Measurements from ENCODE around the gene LPP. TPM values are rescaled to one million over a fixed set of nuclear protein-coding genes. Genes with fewer than 3 reads are reported as not detected.
"Not testable (repeated sequence)": the region's sequence is repeated elsewhere in the genome, so short reads cannot be mapped to it uniquely, and the experiment has no call there.

Gene LPP
- total RNA-seq, 4 donors from 2014 or later, result 45.9 to 81.1 (median 63.0) TPM

DNA sequence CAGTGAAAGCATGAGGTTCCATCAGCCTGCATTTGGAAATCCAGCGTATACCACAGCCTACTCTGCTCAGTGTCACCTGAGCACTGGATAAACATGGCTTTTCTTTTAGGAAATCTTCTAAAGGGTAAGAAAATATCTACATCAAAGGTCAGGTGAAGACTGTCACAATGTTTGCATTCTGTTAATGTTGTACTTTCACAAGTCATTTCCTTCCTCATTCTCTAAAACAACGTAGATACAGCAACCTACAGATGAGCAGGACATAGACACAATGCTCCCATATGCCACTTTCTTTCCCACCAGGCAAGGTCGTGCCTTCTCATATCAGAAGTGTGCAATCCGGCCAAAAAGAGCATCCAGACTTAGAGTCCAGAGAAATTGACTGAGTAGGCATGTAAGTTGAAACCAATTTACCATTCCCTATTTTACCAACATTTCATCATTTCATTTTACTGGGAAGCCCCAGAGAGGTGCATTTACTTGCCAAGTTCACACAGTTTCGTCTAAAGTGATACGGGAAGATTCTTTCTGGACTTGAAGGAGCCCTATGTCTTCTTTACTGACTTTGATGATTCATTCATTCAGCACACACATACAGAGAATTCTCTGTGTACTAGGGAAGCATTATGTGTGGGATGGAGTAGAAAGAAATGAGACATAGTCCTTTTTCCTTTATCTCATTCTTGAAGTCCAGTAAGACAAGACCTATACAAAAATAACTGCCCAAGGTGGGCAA lies 30.6 kb upstream of the LPP start:
- DNase-seq (ENCODE audit: low spot score in 2 of 2), result no peak
- no peak overlapping the region for H3K4me3 ChIP-seq (ENCODE audit: low read depth, poor library complexity, severe bottlenecking)
- WGBS, 2 donors, result 82 to 84% methylated on average over 6 of the region's 6 CpGs
- TF ChIP-seq, protein P1, sequence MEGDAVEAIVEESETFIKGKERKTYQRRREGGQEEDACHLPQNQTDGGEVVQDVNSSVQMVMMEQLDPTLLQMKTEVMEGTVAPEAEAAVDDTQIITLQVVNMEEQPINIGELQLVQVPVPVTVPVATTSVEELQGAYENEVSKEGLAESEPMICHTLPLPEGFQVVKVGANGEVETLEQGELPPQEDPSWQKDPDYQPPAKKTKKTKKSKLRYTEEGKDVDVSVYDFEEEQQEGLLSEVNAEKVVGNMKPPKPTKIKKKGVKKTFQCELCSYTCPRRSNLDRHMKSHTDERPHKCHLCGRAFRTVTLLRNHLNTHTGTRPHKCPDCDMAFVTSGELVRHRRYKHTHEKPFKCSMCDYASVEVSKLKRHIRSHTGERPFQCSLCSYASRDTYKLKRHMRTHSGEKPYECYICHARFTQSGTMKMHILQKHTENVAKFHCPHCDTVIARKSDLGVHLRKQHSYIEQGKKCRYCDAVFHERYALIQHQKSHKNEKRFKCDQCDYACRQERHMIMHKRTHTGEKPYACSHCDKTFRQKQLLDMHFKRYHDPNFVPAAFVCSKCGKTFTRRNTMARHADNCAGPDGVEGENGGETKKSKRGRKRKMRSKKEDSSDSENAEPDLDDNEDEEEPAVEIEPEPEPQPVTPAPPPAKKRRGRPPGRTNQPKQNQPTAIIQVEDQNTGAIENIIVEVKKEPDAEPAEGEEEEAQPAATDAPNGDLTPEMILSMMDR (IDR thresholded peaks at IDR 0.05), result no peak
- no peak for TF ChIP-seq POLR2A (IDR thresholded peaks at IDR 0.05)
- intact Hi-C loops (cut with DNase I; ENCODE audit: low total_unique reads), result no loop called here

DNA sequence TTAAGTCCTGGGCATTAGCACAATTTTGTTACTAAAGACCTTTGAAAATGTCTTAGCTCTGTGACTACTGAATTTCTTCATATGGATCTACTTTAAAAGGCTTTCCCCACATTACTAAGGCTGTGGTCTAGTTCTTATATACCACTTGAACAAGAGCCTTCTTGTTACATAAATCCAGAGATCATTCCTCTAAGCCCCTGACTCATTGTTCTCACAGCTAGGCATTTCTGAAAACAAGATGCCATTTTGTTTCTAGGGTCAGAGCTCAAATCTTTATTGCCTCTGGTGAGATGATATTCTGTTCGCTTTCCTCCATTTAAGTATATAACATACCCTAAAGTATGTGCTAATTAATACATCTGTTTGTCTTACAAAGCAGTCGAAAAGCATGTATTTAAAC lies 29.8 kb upstream of the LPP start:
- DNase-seq (ENCODE audit: low spot score in 2 of 2), result no peak
- intact Hi-C loops (cut with DNase I; ENCODE audit: low total_unique reads), result no loop called here
- TF ChIP-seq, protein P1 (IDR thresholded peaks at IDR 0.05), result no peak
- no peak for TF ChIP-seq POLR2A (IDR thresholded peaks at IDR 0.05)
- H3K4me3 ChIP-seq (ENCODE audit: low read depth, poor library complexity, severe bottlenecking), result no peak overlapping the region
- WGBS, 2 donors, result 87 to 91% methylated on average over 2 of the region's 2 CpGs

DNA sequence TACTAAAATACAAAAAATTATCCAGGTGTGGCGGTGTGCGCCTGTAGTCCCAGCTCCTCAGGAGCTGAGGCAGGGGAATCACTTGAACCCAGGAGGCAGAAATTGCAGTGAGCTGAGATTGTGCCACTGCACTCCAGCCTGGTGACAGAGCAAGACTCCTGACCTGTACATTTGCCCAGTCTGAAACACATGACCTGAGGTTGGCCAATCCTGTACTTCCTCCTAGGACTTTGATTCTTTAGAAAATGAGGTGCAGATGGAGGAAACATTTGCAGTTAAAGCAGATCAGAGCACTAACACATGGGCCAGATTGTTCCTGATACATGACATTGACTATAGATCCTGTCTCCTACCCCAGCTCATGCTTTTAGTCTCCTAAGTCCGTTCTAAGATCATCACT lies 28.9 kb upstream of the LPP start:
- WGBS, 2 donors, result 89 to 96% methylated on average over 3 of the region's 3 CpGs
- intact Hi-C loops (cut with DNase I; ENCODE audit: low total_unique reads), result no loop called here
- H3K4me3 ChIP-seq (ENCODE audit: low read depth, poor library complexity, severe bottlenecking), result no peak overlapping the region
- TF ChIP-seq POLR2A (IDR thresholded peaks at IDR 0.05), result no peak
- TF ChIP-seq, protein P1 (IDR thresholded peaks at IDR 0.05), result no peak
- DNase-seq (ENCODE audit: low spot score in 2 of 2), result no peak

DNA sequence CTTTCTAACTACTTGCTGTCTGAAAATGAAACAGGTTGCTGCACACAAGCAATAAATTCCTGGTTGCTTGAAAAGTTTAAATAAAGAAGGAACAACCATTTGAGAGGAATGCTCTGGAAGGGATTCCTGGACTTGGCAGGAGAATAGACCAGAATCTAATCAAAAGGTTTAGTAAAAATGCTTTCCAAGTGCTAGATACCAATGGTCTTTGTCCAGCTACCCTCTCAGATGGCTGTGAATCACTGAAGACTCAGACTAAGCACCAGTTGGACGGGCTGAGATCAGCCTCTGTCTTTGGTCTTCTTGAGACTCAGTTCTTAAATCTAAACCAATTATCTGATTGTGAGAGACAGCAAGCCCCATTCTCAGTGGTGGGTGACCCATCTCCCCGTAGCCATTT lies 27.7 kb upstream of the LPP start:
- DNase-seq (ENCODE audit: low spot score in 2 of 2), result no peak
- intact Hi-C loops (cut with DNase I; ENCODE audit: low total_unique reads), result no loop called here
- 98 to 100% methylated on average over 2 of the region's 2 CpGs for WGBS, 2 donors
- TF ChIP-seq POLR2A (IDR thresholded peaks at IDR 0.05), result no peak
- TF ChIP-seq, protein P1 (IDR thresholded peaks at IDR 0.05), result no peak
- H3K4me3 ChIP-seq (ENCODE audit: low read depth, poor library complexity, severe bottlenecking), result no peak overlapping the region

DNA sequence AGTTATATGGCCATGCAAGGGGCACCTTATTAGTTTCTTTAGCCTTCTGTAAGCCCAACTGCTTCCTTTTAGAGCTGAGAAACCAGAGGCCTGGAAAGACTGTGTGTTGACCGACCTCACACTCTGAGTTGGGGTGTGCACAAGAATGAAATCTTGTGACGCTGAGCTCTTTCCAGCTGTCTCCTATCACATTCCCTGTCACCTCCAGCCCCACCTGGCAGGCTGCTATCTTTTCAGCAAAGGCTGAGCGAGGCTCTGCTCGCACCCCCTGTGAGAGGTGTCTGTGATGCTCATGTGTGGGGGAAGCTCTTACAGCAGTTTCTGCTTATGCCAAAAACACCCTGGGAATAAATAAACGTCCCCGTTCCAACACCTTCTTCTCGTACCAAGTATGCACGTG lies 27.0 kb upstream of the LPP start:
- WGBS, 2 donors, result 91 to 94% methylated on average over 8 of the region's 8 CpGs
- DNase-seq (ENCODE audit: low spot score in 2 of 2), result no peak
- intact Hi-C loops (cut with DNase I; ENCODE audit: low total_unique reads), result no loop called here
- no peak for TF ChIP-seq POLR2A (IDR thresholded peaks at IDR 0.05)
- TF ChIP-seq, protein P1 (IDR thresholded peaks at IDR 0.05), result no peak
- no peak overlapping the region for H3K4me3 ChIP-seq (ENCODE audit: low read depth, poor library complexity, severe bottlenecking)

DNA sequence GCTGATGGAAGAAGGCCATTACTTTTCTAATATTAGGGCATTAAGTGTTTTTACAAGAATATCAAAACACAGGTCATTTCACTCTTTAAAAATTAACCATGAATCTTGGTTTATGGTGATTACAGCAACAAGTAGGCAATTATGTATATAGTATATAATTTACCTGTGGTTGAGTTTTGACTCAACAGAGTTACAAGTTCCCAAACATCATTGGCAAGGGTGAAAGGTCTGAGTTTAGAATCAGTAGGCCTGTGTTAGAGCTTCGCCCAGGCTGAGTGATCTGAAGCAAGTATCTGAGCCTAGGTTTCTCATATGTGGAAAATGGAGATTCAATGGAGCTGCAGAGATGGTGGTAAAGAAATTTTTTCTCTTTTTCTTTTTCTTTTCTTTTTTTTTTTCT lies 25.1 kb upstream of the LPP start:
- no peak for TF ChIP-seq POLR2A (IDR thresholded peaks at IDR 0.05)
- TF ChIP-seq, protein P1 (IDR thresholded peaks at IDR 0.05), result no peak
- intact Hi-C loops (cut with DNase I; ENCODE audit: low total_unique reads), result no loop called here
- DNase-seq (ENCODE audit: low spot score in 2 of 2), result no peak
- H3K4me3 ChIP-seq (ENCODE audit: low read depth, poor library complexity, severe bottlenecking), result no peak overlapping the region
- WGBS, 2 donors, result 38 to 100% methylated on average over 1 of the region's 1 CpG

DNA sequence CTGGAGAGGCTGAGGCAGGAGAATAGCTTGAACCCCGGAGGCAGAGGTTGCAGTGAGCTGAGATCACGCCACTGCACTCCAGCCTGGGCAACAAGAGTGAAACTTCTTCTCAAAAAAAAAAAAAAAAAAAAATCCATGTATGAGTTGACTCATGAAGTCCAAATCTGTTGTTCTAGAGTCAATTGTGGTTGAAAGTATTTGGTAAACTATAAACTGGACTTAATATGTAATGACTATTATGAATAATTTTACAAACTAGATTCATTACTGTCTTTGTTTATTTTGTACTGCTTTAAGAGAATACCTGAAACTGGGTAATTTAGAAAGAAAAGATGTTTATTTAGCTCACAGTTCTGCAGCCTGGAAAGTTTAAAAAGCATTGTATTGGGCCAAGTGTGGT lies 22.9 kb upstream of the LPP start:
- WGBS, 2 donors, result 96 to 100% methylated on average over 2 of the region's 2 CpGs
- H3K4me3 ChIP-seq (ENCODE audit: low read depth, poor library complexity, severe bottlenecking); DNase-seq (ENCODE audit: low spot score in 2 of 2); intact Hi-C loops (cut with DNase I; ENCODE audit: low total_unique reads): not testable (repeated sequence)
